ENCODE measurements around the gene DNAH17.

The DNAH17 gene

DNA sequence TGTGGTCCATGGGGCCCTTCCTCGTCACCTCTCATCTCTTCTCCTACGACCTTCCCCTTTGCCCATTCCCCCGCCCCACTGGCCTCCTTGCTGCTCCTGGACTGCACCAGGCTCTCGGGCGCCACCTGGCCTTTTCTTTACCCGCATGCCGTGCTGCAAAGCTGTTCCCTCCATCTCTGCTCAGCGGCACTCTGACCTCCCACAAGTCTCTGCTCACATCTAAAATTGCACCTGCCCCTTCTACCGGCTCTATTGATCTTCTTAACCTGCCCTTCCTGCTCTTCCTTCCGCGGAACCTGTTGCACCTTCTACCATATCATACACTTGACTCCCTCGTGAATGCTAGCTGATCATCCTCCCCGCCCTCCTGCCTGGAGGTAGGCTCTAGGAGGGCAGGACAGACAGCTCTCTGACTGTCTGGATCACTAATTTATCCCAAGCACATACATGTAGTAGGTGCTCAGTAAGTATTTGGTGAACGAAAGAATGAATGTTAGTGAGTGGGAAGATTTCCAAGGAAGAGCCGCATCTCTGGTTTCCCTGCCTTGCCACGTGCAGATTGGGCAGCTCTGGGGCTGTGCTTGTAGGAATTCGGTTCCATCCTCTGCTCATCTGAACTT is 17.3 kb downstream of the DNAH17 start:
- Histone ChIP-seq H3K4me3 (ENCODE audit: low read length in 2 of 2) (no peak overlapping the region), H3K27me3 (ENCODE audit: control insufficient read depth in 1 of 2, insufficient read depth in 2 of 2, low read length in 2 of 2) (no peaks in the 10 kb centered on the region), H3K27ac (ENCODE audit: low read length) (no peak overlapping the region), H3K9ac (ENCODE audit: low read length in 2 of 2) (no peak overlapping the region), H3K9me3 (ENCODE audit: control insufficient read depth in 2 of 2, low read length in 2 of 2) (no peaks in the 10 kb centered on the region), H3K36me3 (ENCODE audit: control insufficient read depth in 2 of 2, insufficient read depth in 2 of 2, low read length in 2 of 2) (no peaks in the 10 kb centered on the region), H3K4me1 (ENCODE audit: control insufficient read depth, insufficient read depth, low read length) (peaks cover 5% of the 10 kb centered on the region)

DNA sequence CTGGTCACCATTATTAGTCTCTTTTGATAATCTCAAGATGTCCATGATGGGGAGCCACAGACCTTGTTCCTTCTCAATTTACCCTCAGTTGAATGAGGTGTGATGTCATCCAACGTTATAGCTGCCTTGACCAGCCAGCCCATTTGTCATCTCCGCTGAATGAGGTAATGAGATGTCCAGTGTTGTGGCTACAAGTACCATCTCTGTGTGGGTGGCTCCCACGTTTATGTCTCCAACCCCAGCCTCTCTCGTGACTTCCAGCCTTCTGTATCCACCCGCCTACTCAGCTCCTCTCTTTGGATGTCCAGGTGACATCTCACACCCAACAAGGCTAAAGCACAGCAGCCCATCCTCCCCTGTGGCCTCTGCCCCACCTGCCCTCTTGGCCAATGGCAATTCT is 18.2 kb downstream of the DNAH17 start:
- H3K9ac ChIP-seq (ENCODE audit: low read length in 2 of 2): no peak overlapping the region
- no peaks in the 10 kb centered on the region for H3K36me3 ChIP-seq (ENCODE audit: control insufficient read depth in 2 of 2, insufficient read depth in 2 of 2, low read length in 2 of 2)
- H3K4me3 ChIP-seq (ENCODE audit: low read length in 2 of 2): no peak overlapping the region
- H3K27me3 ChIP-seq (ENCODE audit: control insufficient read depth in 1 of 2, insufficient read depth in 2 of 2, low read length in 2 of 2): no peaks in the 10 kb centered on the region
- no peak overlapping the region for H3K27ac ChIP-seq (ENCODE audit: low read length)
- H3K9me3 ChIP-seq (ENCODE audit: control insufficient read depth in 2 of 2, low read length in 2 of 2): no peaks in the 10 kb centered on the region
- peaks cover 5% of the 10 kb centered on the region for H3K4me1 ChIP-seq (ENCODE audit: control insufficient read depth, insufficient read depth, low read length)

DNA sequence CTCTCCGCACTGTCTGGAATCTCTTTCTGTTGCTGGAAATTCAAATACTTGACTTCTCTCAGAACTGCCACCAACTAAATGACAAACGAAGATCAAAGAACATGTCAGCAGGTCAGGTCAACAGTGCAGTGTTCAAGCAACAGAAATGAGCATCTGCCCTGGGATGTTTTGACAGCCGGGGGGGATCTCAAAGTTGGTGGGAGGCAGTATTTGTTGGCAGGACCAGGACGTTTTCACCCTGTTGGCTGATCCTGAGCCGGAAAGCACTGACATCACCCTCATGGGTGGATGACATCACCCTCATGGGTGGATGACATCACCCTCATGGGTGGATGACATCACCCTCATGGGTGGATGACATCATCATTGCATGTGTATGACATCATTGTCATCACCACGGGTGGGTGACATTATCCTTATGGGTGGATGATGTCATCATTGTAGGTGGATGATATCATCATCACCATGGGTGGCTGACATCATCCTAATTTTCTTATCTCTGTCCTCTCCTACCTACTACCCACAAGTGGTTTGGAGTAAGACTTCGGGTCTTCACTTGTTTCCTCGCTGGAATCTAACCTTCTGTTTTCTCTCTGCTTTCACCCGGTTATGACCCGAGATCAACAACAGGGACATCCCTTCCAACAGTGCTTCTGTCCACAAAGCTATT is 18.9 kb downstream of the DNAH17 start:
- Histone ChIP-seq H3K9me3 (ENCODE audit: control insufficient read depth in 2 of 2, low read length in 2 of 2) (no peaks in the 10 kb centered on the region), H3K4me3 (ENCODE audit: low read length in 2 of 2) (no peak overlapping the region), H3K4me1 (ENCODE audit: control insufficient read depth, insufficient read depth, low read length) (peaks cover 5% of the 10 kb centered on the region), H3K27me3 (ENCODE audit: control insufficient read depth in 1 of 2, insufficient read depth in 2 of 2, low read length in 2 of 2) (no peaks in the 10 kb centered on the region), H3K9ac (ENCODE audit: low read length in 2 of 2) (no peak overlapping the region), H3K36me3 (ENCODE audit: control insufficient read depth in 2 of 2, insufficient read depth in 2 of 2, low read length in 2 of 2) (no peaks in the 10 kb centered on the region), H3K27ac (ENCODE audit: low read length) (no peak overlapping the region)

DNA sequence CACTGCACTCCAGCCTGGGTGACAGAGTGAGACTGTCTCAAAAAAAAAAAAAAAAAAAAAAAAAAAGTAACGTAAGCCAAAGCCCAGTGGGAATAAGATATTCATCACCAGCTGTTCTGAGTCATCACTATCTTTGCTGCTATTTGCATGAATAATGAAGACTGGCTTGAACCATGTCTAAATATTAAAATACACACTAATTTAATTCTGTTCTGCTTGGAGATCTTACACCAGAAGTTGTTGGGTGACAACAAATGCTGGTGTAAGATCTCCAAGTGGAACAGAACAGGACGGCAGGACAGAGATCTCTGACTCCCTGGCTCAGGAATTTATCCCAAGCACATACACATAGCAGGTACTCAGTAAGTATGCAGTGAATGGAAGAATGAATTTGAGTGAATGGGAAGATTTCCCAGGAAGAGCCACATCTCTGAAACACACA is 19.6 kb downstream of the DNAH17 start:
- no peak overlapping the region for H3K27ac ChIP-seq (ENCODE audit: low read length)
- H3K27me3 ChIP-seq (ENCODE audit: control insufficient read depth in 1 of 2, insufficient read depth in 2 of 2, low read length in 2 of 2): no peaks in the 10 kb centered on the region
- no peaks in the 10 kb centered on the region for H3K36me3 ChIP-seq (ENCODE audit: control insufficient read depth in 2 of 2, insufficient read depth in 2 of 2, low read length in 2 of 2)
- no peak overlapping the region for H3K4me3 ChIP-seq (ENCODE audit: low read length in 2 of 2)
- no peaks in the 10 kb centered on the region for H3K9me3 ChIP-seq (ENCODE audit: control insufficient read depth in 2 of 2, low read length in 2 of 2)
- H3K4me1 ChIP-seq (ENCODE audit: control insufficient read depth, insufficient read depth, low read length): peaks cover 3% of the 10 kb centered on the region
- H3K9ac ChIP-seq (ENCODE audit: low read length in 2 of 2): no peak overlapping the region

DNA sequence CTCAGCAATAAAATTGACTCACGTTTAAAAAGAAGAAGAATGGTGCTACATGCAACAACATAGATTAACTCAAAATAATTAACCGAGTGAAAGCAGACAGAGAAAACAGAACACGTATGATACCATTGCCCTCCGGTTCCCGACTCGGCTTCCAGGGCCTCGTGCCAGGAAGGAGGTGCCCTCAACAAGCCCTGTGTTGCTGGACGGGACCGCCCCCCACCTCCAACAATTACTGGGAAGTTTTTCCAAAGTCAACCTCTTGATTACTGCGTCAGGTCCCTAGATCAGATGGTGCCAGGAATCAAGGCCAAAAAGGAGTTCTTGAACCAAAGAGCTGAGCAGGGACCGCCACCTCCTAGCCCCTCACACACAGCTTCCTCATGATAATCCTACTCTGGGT is 20.4 kb downstream of the DNAH17 start:
- H3K4me3 ChIP-seq (ENCODE audit: low read length in 2 of 2): no peak overlapping the region
- H3K27me3 ChIP-seq (ENCODE audit: control insufficient read depth in 1 of 2, insufficient read depth in 2 of 2, low read length in 2 of 2): no peaks in the 10 kb centered on the region
- H3K27ac ChIP-seq (ENCODE audit: low read length): no peak overlapping the region

DNA sequence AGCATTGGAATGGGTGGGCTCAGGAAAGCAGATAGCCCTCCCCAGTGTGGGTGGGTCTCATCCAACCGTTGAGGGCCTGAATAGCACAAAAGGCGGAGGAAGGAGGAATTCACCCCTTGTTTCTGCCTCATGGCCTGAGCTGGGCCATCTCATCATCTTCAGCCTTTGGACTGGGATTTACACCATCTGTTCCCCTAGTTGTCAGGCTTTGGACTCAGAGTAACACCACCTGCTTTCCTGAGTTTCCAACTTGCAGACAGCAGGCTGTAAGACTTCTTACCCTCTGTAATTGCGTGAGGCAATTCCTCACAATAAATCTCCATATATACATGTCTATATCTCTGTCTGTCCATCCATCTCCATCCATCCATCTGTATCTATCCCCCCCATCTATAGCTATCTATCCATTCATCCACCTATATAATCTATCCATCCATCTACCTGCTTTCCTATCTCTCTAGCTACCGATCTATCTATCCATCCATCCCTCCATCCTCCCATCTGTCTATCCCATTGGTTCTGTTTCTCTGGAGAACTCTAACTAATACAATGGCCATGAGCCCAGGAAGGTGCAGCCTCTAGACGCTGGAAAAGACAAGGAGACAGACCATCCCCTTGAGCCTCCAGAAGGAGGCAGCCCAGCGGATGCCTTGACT is 21.3 kb downstream of the DNAH17 start:
- Histone ChIP-seq H3K27me3 (ENCODE audit: control insufficient read depth in 1 of 2, insufficient read depth in 2 of 2, low read length in 2 of 2) (no peaks in the 10 kb centered on the region), H3K36me3 (ENCODE audit: control insufficient read depth in 2 of 2, insufficient read depth in 2 of 2, low read length in 2 of 2) (no peaks in the 10 kb centered on the region), H3K27ac (ENCODE audit: low read length) (no peak overlapping the region), H3K9me3 (ENCODE audit: control insufficient read depth in 2 of 2, low read length in 2 of 2) (no peaks in the 10 kb centered on the region), H3K9ac (ENCODE audit: low read length in 2 of 2) (no peak overlapping the region), H3K4me1 (ENCODE audit: control insufficient read depth, insufficient read depth, low read length) (peaks cover 6% of the 10 kb centered on the region), H3K4me3 (ENCODE audit: low read length in 2 of 2) (no peak overlapping the region)

More for the DNA sequence above, 20.4 kb downstream of the DNAH17 start:
- Histone ChIP-seq H3K4me1 (ENCODE audit: control insufficient read depth, insufficient read depth, low read length) (peaks cover 6% of the 10 kb centered on the region), H3K9me3 (ENCODE audit: control insufficient read depth in 2 of 2, low read length in 2 of 2) (no peaks in the 10 kb centered on the region), H3K9ac (ENCODE audit: low read length in 2 of 2) (no peak overlapping the region), H3K36me3 (ENCODE audit: control insufficient read depth in 2 of 2, insufficient read depth in 2 of 2, low read length in 2 of 2) (no peaks in the 10 kb centered on the region)

DNA sequence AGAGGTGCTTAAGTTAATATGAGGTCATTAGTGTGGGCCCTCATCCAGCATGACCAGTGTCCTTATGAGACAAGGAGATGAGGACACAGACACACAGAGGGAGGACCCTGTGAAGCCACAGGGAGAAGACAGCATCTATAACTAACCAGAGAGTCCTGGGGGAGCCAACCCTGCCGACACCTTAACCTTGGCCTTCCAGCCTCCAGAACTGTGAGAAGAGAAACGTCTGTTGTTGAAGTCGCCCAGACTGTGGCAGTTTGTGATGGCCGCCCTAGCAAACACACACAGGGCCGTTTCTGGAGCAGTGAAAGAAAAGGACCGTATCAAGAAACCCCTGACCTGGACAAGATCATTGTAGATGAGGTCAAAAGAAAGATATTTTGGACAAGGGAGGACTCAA is 26.7 kb downstream of the DNAH17 start:
- H3K27me3 ChIP-seq (ENCODE audit: control insufficient read depth in 1 of 2, insufficient read depth in 2 of 2, low read length in 2 of 2): no peaks in the 10 kb centered on the region
- H3K9ac ChIP-seq (ENCODE audit: low read length in 2 of 2): no peak overlapping the region
- no peak overlapping the region for H3K4me3 ChIP-seq (ENCODE audit: low read length in 2 of 2)
- peaks cover 6% of the 10 kb centered on the region for H3K4me1 ChIP-seq (ENCODE audit: control insufficient read depth, insufficient read depth, low read length)
- H3K27ac ChIP-seq (ENCODE audit: low read length): no peak overlapping the region
- H3K36me3 ChIP-seq (ENCODE audit: control insufficient read depth in 2 of 2, insufficient read depth in 2 of 2, low read length in 2 of 2): no peaks in the 10 kb centered on the region
- H3K9me3 ChIP-seq (ENCODE audit: control insufficient read depth in 2 of 2, low read length in 2 of 2): peaks cover 0 to 3% of the 10 kb centered on the region in 2 donors

DNA sequence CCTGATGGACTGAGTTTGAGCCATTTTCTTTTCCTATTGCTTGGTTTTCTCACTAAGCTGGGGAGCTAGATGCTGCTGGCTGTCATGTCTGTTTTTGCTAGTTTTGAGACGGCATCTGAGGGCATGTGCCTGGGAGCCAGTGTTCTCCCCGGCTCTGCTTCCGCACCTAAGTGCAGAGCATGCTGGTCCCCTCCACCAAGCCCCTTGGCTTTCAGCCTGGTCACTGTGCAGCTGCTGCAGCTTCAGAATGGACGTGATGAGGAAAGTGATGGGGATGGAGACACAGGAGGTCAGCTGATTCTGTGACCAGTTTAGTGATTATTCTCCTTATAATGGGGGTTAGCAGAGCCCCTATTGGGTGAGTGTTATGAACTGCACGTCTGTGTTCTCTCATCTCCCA is 28.5 kb downstream of the DNAH17 start:
- Histone ChIP-seq H3K4me3 (ENCODE audit: low read length in 2 of 2) (no peak overlapping the region), H3K9ac (ENCODE audit: low read length in 2 of 2) (no peak overlapping the region), H3K27me3 (ENCODE audit: control insufficient read depth in 1 of 2, insufficient read depth in 2 of 2, low read length in 2 of 2) (no peaks in the 10 kb centered on the region), H3K9me3 (ENCODE audit: control insufficient read depth in 2 of 2, low read length in 2 of 2) (peaks cover 0 to 3% of the 10 kb centered on the region in 2 donors), H3K27ac (ENCODE audit: low read length) (no peak overlapping the region), H3K36me3 (ENCODE audit: control insufficient read depth in 2 of 2, insufficient read depth in 2 of 2, low read length in 2 of 2) (no peaks in the 10 kb centered on the region), H3K4me1 (ENCODE audit: control insufficient read depth, insufficient read depth, low read length) (peaks cover 4% of the 10 kb centered on the region)

DNA sequence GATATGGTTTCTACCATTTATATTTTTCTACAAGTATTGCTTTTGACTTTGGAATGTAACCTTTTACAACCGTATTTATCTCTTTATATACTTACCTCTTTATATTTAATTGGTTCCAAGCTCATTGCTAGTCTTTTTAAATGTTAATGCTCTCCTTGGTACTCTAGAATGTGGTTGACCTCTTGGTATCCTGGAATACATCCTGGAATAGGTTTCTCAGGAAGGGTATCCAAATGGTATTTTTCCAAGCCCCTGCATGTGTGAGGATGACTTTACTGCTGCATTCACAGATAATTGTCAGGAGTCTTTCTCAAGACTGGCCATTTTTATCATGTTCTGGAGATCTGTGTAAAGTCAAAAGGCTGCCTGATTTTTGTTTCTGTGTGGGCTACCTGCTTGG is 30.2 kb downstream of the DNAH17 start:
- no peak overlapping the region for H3K27ac ChIP-seq (ENCODE audit: low read length)
- no peaks in the 10 kb centered on the region for H3K36me3 ChIP-seq (ENCODE audit: control insufficient read depth in 2 of 2, insufficient read depth in 2 of 2, low read length in 2 of 2)
- H3K9me3 ChIP-seq (ENCODE audit: control insufficient read depth in 2 of 2, low read length in 2 of 2): peaks cover 0 to 3% of the 10 kb centered on the region in 2 donors
- H3K4me1 ChIP-seq (ENCODE audit: control insufficient read depth, insufficient read depth, low read length): peaks cover 2% of the 10 kb centered on the region
- no peak overlapping the region for H3K4me3 ChIP-seq (ENCODE audit: low read length in 2 of 2)
- H3K27me3 ChIP-seq (ENCODE audit: control insufficient read depth in 1 of 2, insufficient read depth in 2 of 2, low read length in 2 of 2): no peaks in the 10 kb centered on the region
- H3K9ac ChIP-seq (ENCODE audit: low read length in 2 of 2): no peak overlapping the region

DNA sequence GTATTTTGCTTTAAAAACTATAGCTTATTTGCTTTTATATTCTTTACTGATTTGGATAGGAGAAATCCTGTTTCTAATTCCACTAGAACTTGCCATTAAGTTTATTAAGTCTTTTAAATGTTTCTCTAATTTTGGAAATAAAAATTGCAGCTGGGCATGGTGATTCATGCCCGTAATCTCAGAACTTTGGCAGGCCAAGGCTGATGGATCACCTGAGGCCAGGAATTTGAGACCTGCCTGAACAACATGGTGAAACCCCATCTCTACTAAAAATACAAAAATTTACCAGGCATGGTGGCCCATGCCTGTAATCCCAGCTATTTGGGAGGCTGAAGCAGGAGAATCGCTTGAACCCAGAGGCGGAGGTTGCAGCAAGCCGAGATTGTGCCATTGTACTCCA is 30.7 kb downstream of the DNAH17 start:
- H3K4me1 ChIP-seq (ENCODE audit: control insufficient read depth, insufficient read depth, low read length): no peaks in the 10 kb centered on the region
- no peaks in the 10 kb centered on the region for H3K36me3 ChIP-seq (ENCODE audit: control insufficient read depth in 2 of 2, insufficient read depth in 2 of 2, low read length in 2 of 2)
- no peak overlapping the region for H3K9ac ChIP-seq (ENCODE audit: low read length in 2 of 2)
- H3K27me3 ChIP-seq (ENCODE audit: control insufficient read depth in 1 of 2, insufficient read depth in 2 of 2, low read length in 2 of 2): no peaks in the 10 kb centered on the region
- peaks cover 0 to 3% of the 10 kb centered on the region in 2 donors for H3K9me3 ChIP-seq (ENCODE audit: control insufficient read depth in 2 of 2, low read length in 2 of 2)
- no peak overlapping the region for H3K4me3 ChIP-seq (ENCODE audit: low read length in 2 of 2)
- no peak overlapping the region for H3K27ac ChIP-seq (ENCODE audit: low read length)

Data from stomach smooth muscle (tissue), 2 donors.